Medulla oblongata (tissue), 1 donor: ENCODE results near the gene SULT1A1.

Experiments
- DNase-seq: peaks from one replicate; pipeline ENCODE4 v3.0.0-alpha.2; 2015; ENCODE audit errors: extremely low spot score

SULT1A1 gene

DNA sequence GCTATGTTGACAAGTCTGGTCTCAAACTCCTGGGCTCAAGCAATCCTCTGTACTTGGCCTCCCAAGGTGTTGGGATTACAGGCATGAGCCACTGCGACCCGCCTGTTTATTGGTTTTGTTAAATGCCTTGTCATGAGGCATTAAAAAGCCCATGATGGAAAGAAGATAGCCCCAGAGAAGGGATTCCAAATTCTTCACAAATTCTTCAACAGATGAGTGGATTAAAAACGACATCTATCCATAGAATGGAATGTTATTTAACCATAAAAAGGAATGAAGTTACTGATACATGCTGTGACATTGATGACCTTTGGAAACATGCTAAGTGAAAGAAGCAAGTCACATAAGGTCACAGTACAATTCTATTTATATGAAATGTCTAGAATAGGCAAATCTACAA lies 51.4 kb downstream of the SULT1A1 start:
- DNase-seq, result no peak

DNA sequence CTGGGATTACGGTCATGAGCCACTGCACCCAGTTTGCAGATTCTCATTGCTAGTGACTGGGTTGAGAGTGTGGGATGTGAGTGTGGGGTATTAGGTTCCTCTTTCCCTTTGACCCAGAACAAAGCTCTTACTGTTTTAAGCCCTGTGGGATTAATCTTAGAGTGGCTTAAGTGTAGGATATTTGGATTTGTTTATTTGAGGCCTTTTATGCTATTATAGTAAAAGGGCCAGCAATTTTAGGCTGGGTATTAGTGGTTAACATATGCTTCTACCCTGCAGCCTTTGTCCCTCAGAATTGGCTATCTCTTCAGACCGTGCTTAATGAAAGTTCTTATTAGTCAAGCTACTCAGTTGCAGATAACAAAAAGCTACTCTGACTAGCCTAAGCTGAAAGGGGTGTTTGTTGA lies 52.9 kb downstream of the SULT1A1 start:
- DNase-seq, result no peak

DNA sequence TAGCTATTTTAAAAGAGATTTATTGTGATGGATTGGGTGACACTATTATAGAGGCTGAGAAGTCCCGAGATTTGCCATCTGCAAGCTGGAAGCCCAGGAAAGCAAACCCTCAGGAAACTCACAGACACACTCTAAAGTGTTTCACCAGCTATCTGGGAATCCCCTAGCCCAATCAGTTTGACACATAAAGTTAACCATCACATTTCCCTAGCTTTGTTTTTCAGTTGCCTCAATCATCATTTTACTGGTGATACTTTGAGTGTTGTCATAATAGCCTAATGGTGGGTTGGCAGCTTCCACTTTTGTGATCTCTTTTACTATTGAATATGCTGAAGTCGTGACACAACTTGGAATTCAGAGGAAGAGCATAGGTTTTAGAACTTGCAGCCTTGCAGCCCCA lies 54.3 kb downstream of the SULT1A1 start:
- DNase-seq, result no peak
